HepG2 (cell line): Measurements from ENCODE around the gene CTDSP1. TPM values are rescaled to one million over a fixed set of nuclear protein-coding genes. Genes with fewer than 3 reads are reported as not detected.

ENCODE experiments used
- GPN1 ChIP-seq: sonication (generic); formaldehyde crosslinking; IDR thresholded peaks from 2 replicates; pipeline ENCODE4 v1.5.1; 2020; ENCODE audit warnings: missing genetic modification reagents, borderline replicate concordance
- HES4 ChIP-seq: sonication (generic); formaldehyde crosslinking; IDR thresholded peaks from 2 replicates; pipeline ENCODE4 v1.9.0; 2021; ENCODE audit warnings: mild to moderate bottlenecking, missing genetic modification reagents, borderline replicate concordance
- KLF9 ChIP-seq: IDR thresholded peaks from 2 replicates; pipeline ENCODE4 v1.6.1; 2016; ENCODE audit warnings: low read depth
- MAFG ChIP-seq: sonication (generic); formaldehyde crosslinking; IDR thresholded peaks from 2 replicates; pipeline ENCODE4 v1.5.1; 2020; ENCODE audit warnings: mild to moderate bottlenecking, missing genetic modification reagents
- MEIS1 ChIP-seq: sonication (generic); formaldehyde crosslinking; IDR thresholded peaks from 2 replicates; pipeline ENCODE4 v1.9.0; 2021; ENCODE audit warnings: mild to moderate bottlenecking, missing genetic modification reagents, moderate library complexity, borderline replicate concordance
- MYC ChIP-seq: sonication (generic); formaldehyde crosslinking; IDR thresholded peaks from 2 replicates; pipeline ENCODE4 v1.9.0; 2021; ENCODE audit warnings: missing genetic modification reagents, borderline replicate concordance
- NONO ChIP-seq, 2 experiments: fragments of 450-650 bp in 1 of 2; sonication (generic) in 1 of 2; formaldehyde crosslinking in 1 of 2; IDR thresholded peaks in 1 of 2; conservative IDR thresholded peaks in 1 of 2; 2 replicates each; pipeline versions ENCODE4 v1.6.1 to v1.8.0; 2017 to 2022; ENCODE audit warnings: mild to moderate bottlenecking in 1 of 2, missing genetic modification reagents in 1 of 2, moderate library complexity in 1 of 2
- SETDB1 ChIP-seq: sonication (generic); formaldehyde crosslinking; IDR thresholded peaks from 2 replicates; pipeline ENCODE4 v1.5.1; 2020; ENCODE audit warnings: missing genetic modification reagents, mild to moderate bottlenecking, borderline replicate concordance
- SKI ChIP-seq: fragments of 450-650 bp; IDR thresholded peaks from one replicate; pipeline ENCODE4 v1.6.1; 2018; ENCODE audit warnings: mild to moderate bottlenecking; ENCODE audit not compliant: partially characterized antibody
- SOX13 ChIP-seq, 3 experiments: fragments of 450-650 bp in 1 of 3; sonication (generic) in 1 of 3; formaldehyde crosslinking in 1 of 3; IDR thresholded peaks in 2 of 3; conservative IDR thresholded peaks in 1 of 3; 2 replicates each; pipeline versions ENCODE4 v1.5.0 to v1.6.1; 2016 to 2020; ENCODE audit warnings: antibody characterized with exemption in 1 of 3, mild to moderate bottlenecking in 1 of 3, missing compliant biosample characterization in 1 of 3, missing genetic modification reagents in 1 of 3, moderate library complexity in 1 of 3
- ZBTB20 ChIP-seq: sonication (generic); formaldehyde crosslinking; IDR thresholded peaks from 2 replicates; pipeline ENCODE4 v1.8.1; 2023; ENCODE audit warnings: missing genetic modification reagents, low read depth, mild to moderate bottlenecking, borderline replicate concordance
- ZNF143 ChIP-seq: sonication (generic); formaldehyde crosslinking; IDR thresholded peaks from 2 replicates; pipeline ENCODE4 v1.4.0; 2020; ENCODE audit warnings: missing genetic modification reagents
- ZNF24 ChIP-seq: fragments of 450-650 bp; IDR thresholded peaks from 2 replicates; pipeline ENCODE4 v1.6.1; 2017; ENCODE audit warnings: antibody characterized with exemption, mild to moderate bottlenecking
- ZNF260 ChIP-seq: sonication (generic); formaldehyde crosslinking; IDR thresholded peaks from 2 replicates; pipeline ENCODE4 v1.4.0; 2020; ENCODE audit warnings: missing genetic modification reagents, low read depth, mild to moderate bottlenecking, borderline replicate concordance
- ZNF276 ChIP-seq: sonication (generic); formaldehyde crosslinking; IDR thresholded peaks from 2 replicates; pipeline ENCODE4 v1.4.0; 2020; ENCODE audit warnings: mild to moderate bottlenecking, low read depth, missing genetic modification reagents
- ZNF570 ChIP-seq: sonication (generic); formaldehyde crosslinking; IDR thresholded peaks from 2 replicates; pipeline ENCODE4 v1.4.0; 2020; ENCODE audit warnings: mild to moderate bottlenecking, missing genetic modification reagents, borderline replicate concordance
- ZNF605 ChIP-seq: sonication (generic); formaldehyde crosslinking; IDR thresholded peaks from 2 replicates; pipeline ENCODE4 v1.8.0; 2022; ENCODE audit warnings: mild to moderate bottlenecking, missing genetic modification reagents
- polyA plus RNA-seq, 8 experiments: library from polyadenylated mRNA; depleted of rRNA in 3 of 8; stranded (reverse) in 7 of 8; unstranded in 1 of 8; fragments of >200 nt; fragmentation: Illumina TruSeq in 4 of 8; extraction: Trizol in 4 of 8; gene quantifications; 2 replicates each; pipeline versions ENCODE4 v1.2.1 to v1.2.3, GENCODE V29; 2011 to 2016; ENCODE audit warnings: low read depth in 4 of 8, missing spikeins in 1 of 8, mixed read lengths in 1 of 8; ENCODE audit not compliant: insufficient read depth in 1 of 8
- total RNA-seq, 5 experiments: library from RNA; depleted of rRNA; stranded (reverse); fragments of >200 nt; fragmentation: Illumina TruSeq; extraction: Trizol; gene quantifications; 2 replicates each; pipeline ENCODE4 v1.2.3, GENCODE V29; 2016; ENCODE audit warnings: low read depth in 1 of 5
- TF ChIP-seq, protein P1 (sequence below): sonication (generic); formaldehyde crosslinking; IDR thresholded peaks from 2 replicates; pipeline ENCODE4 v1.9.0; 2022; ENCODE audit warnings: low read depth, missing genetic modification reagents
- TF ChIP-seq, protein P2 (sequence below): sonication (generic); formaldehyde crosslinking; IDR thresholded peaks from 2 replicates; pipeline ENCODE4 v1.5.0; 2020; ENCODE audit warnings: mild to moderate bottlenecking, missing genetic modification reagents
- TF ChIP-seq, protein P3 (sequence below): IDR thresholded peaks from 2 replicates; pipeline ENCODE4 v1.6.1; 2012; ENCODE audit warnings: low read depth, low read length, improper control_type of control experiment

CTDSP1 gene
- total and polyA plus RNA-seq, 2 of the 13 experiments (the other 11 are each of a cell fraction or from before 2014, with no cell fraction given): 91.0 to 268 TPM

DNA sequence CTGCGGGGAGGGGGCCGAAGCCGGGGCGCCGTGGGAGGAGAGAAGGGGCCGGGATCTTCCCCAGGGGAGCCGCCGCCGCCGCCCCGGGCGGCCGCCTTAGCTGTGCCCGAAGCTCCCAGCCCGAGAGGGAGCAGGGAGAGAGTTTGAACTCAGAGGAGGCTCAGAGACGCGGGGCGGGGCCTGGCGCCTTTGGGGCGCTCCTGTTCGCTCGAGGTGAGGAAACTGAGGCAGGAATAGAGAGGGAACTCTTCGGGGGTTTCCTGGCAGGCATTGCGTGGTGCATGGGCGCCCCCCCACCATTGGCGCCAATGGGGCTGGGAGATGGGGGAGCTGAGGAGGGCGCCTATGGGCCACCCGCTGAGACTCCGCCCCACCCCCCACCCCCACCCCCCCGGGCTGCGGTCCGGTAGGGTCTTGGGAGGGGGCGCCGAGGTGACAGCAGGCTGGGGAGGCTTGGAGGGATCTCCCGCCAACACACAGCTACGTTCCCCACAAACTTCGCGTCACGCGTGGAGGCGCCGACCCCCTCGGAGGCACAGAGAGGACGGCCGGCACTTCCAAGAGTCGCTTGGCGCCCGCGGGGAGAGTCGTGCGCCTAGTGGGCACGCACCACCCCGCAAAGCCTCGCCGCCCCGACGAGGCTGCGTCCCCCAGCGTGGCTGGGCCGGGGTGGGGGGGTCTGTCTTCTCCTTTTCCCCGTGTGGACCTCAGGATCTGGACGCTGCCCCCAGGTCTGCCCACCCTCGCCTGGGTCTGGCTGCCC, 680 bp downstream of the CTDSP1 start (continued):
- TF ChIP-seq, protein P1, sequence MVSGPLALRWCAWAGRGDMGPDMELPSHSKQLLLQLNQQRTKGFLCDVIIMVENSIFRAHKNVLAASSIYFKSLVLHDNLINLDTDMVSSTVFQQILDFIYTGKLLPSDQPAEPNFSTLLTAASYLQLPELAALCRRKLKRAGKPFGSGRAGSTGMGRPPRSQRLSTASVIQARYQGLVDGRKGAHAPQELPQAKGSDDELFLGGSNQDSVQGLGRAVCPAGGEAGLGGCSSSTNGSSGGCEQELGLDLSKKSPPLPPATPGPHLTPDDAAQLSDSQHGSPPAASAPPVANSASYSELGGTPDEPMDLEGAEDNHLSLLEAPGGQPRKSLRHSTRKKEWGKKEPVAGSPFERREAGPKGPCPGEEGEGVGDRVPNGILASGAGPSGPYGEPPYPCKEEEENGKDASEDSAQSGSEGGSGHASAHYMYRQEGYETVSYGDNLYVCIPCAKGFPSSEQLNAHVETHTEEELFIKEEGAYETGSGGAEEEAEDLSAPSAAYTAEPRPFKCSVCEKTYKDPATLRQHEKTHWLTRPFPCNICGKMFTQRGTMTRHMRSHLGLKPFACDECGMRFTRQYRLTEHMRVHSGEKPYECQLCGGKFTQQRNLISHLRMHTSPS: no peak
- TF ChIP-seq ZNF276 (CRISPR knock-in tag) (no peak), MAFG (CRISPR knock-in tag) (no peak), KLF9 (CRISPR knock-in tag) (peak; percentile 87; the same call in 1 of the 2 replicates), ZNF143 (CRISPR knock-in tag) (no peak), ZNF260 (CRISPR knock-in tag) (no peak), SKI (no peak), MYC (CRISPR knock-in tag) (0 out of 2 replicates have a peak, but pooled peaks have one; percentile 5), ZNF570 (CRISPR knock-in tag) (no peak), HES4 (peak; percentile 61; the same call in 1 of the 2 replicates), GPN1 (no peak), ZBTB20 (CRISPR knock-in tag) (no peak), MEIS1 (CRISPR knock-in tag) (no peak; the same call in 1 of the 2 replicates), ZNF24 (no peak), ZNF605 (CRISPR knock-in tag) (0 out of 2 replicates have a peak, but pooled peaks have one; percentile 43), SOX13 (IDR thresholded peaks at IDR 0.05) (no peak), SOX13 (CRISPR knock-in tag; conservative IDR thresholded peaks at IDR 0.05 in 1 of 2, IDR thresholded peaks at IDR 0.05 in 1 of 2) (no peak; a peak in 1 of 4 replicates), SETDB1 (CRISPR knock-in tag) (no peak), NONO (IDR thresholded peaks at IDR 0.05) (no peak), NONO (CRISPR knock-in tag; conservative IDR thresholded peaks at IDR 0.05) (peak; percentile 54; the same call in 1 of the 2 replicates)
- TF ChIP-seq, protein P2, sequence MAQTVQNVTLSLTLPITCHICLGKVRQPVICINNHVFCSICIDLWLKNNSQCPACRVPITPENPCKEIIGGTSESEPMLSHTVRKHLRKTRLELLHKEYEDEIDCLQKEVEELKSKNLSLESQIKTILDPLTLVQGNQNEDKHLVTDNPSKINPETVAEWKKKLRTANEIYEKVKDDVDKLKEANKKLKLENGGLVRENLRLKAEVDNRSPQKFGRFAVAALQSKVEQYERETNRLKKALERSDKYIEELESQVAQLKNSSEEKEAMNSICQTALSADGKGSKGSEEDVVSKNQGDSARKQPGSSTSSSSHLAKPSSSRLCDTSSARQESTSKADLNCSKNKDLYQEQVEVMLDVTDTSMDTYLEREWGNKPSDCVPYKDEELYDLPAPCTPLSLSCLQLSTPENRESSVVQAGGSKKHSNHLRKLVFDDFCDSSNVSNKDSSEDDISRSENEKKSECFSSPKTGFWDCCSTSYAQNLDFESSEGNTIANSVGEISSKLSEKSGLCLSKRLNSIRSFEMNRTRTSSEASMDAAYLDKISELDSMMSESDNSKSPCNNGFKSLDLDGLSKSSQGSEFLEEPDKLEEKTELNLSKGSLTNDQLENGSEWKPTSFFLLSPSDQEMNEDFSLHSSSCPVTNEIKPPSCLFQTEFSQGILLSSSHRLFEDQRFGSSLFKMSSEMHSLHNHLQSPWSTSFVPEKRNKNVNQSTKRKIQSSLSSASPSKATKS (CRISPR knock-in tag): no peak
- TF ChIP-seq, protein P3, sequence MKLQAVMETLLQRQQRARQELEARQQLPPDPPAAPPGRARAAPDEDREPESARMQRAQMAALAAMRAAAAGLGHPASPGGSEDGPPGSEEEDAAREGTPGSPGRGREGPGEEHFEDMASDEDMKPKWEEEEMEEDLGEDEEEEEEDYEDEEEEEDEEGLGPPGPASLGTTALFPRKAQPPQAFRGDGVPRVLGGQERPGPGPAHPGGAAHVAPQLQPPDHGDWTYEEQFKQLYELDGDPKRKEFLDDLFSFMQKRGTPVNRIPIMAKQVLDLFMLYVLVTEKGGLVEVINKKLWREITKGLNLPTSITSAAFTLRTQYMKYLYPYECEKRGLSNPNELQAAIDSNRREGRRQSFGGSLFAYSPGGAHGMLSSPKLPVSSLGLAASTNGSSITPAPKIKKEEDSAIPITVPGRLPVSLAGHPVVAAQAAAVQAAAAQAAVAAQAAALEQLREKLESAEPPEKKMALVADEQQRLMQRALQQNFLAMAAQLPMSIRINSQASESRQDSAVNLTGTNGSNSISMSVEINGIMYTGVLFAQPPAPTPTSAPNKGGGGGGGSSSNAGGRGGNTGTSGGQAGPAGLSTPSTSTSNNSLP: no peak
